HepG2 (cell line): ENCODE results near the gene TM7SF3. TPM values are rescaled to one million over a fixed set of nuclear protein-coding genes. Genes with fewer than 3 reads are reported as not detected.

ENCODE experiments used
- ATAC-seq: fragments of 200-7000 bp; cut with Tn5 transposase; 3 replicates; pipeline ENCODE4 v1.9.1; 2020; ENCODE audit warnings: mild to moderate bottlenecking, moderate library complexity
- BruUV-seq: library from RNA; stranded (reverse); fragments of 400-500 nt; replicated peaks from 2 replicates; lab custom pipeline; 2021; lab: Mats Ljungman, UMichigan
- CTCF ChIA-PET: fragments of 300-600 bp; formaldehyde crosslinking; extraction: SDS; loops from one replicate; lab custom pipeline; 2021; ENCODE audit warnings: low total read pairs, inconsistent platforms, low intra/inter-chr PET ratio; lab: Yijun Ruan, JAX
- POLR2A ChIA-PET: fragments of 350-600 bp; sonication (Branson Sonifier 250); formaldehyde crosslinking; loops from one replicate; lab custom pipeline; 2020; ENCODE audit warnings: antibody characterized with exemption, inconsistent platforms; lab: Yijun Ruan, JAX
- DNase-seq: peaks from one replicate; pipeline ENCODE4 v3.0.0-alpha.2; 2015; ENCODE audit warnings: low spot score
- FAIRE-seq: peaks from 3 replicates; lab custom pipeline; 2011; peaks lifted over from hg19 to GRCh38; lab: Jason Lieb, UNC
- H2AFZ ChIP-seq: one replicate; pipeline ENCODE4 v1.6.1; 2011; ENCODE audit warnings: low read length, inconsistent platforms
- H3K27ac ChIP-seq: fragments of 300-600 bp; 3 replicates; pipeline ENCODE4 v1.8.0; 2011; ENCODE audit warnings: mixed run types, mild to moderate bottlenecking, mixed read lengths, low read length, inconsistent platforms; ENCODE audit not compliant: insufficient read depth; ENCODE audit errors: extremely low read length
- H3K27me3 ChIP-seq, 2 experiments: fragments of 200-600 bp in 1 of 2; 2 replicates in 1 of 2; 3 replicates in 1 of 2; pipeline versions ENCODE4 v1.6.0 to v1.8.0; 2011; ENCODE audit warnings: low read length in 2 of 2, mild to moderate bottlenecking in 2 of 2, moderate library complexity in 2 of 2, inconsistent platforms in 1 of 2; ENCODE audit not compliant: insufficient read depth in 2 of 2, control insufficient read depth in 1 of 2
- H3K36me3 ChIP-seq, 2 experiments: fragments of 200-600 bp in 1 of 2; replicated peaks in 1 of 2; 2 replicates in 1 of 2; 3 replicates in 1 of 2; pipeline versions ENCODE4 v1.5.1 to v1.8.0; 2011; ENCODE audit warnings: low read length in 2 of 2, inconsistent platforms in 1 of 2; ENCODE audit not compliant: insufficient read depth in 2 of 2, control insufficient read depth in 1 of 2
- H3K4me1 ChIP-seq: 2 replicates; pipeline ENCODE4 v1.5.1; 2012; ENCODE audit warnings: low read length, inconsistent platforms; ENCODE audit not compliant: insufficient read depth
- H3K4me2 ChIP-seq: 2 replicates; pipeline ENCODE4 v1.6.0; 2011; ENCODE audit warnings: low read depth, low read length, inconsistent platforms
- H3K4me3 ChIP-seq, 3 experiments: fragments of 200-600 bp in 1 of 3; sonication (generic), shearing (Covaris generic) in 1 of 3; replicated peaks in 1 of 3; 2 replicates each; pipeline ENCODE4 v1.5.1; 2011 to 2016; ENCODE audit warnings: low read length in 3 of 3, inconsistent platforms in 2 of 3, low read depth in 2 of 3, mild to moderate bottlenecking in 2 of 3, control low read depth in 1 of 3, mixed read lengths in 1 of 3; ENCODE audit not compliant: insufficient read depth in 1 of 3
- H3K79me2 ChIP-seq: one replicate; pipeline ENCODE4 v1.6.1; 2011; ENCODE audit warnings: low read length, inconsistent platforms; ENCODE audit not compliant: insufficient read depth
- H3K9ac ChIP-seq: 2 replicates; pipeline ENCODE4 v1.6.0; 2011; ENCODE audit warnings: mild to moderate bottlenecking, low read depth, low read length, inconsistent platforms; ENCODE audit not compliant: insufficient read depth
- H3K9me3 ChIP-seq: 2 replicates; pipeline ENCODE4 v1.5.1; 2012; ENCODE audit warnings: mild to moderate bottlenecking, low read length
- H4K20me1 ChIP-seq: 2 replicates; pipeline ENCODE4 v1.6.0; 2011; ENCODE audit warnings: inconsistent platforms, mild to moderate bottlenecking, low read length, moderate library complexity; ENCODE audit not compliant: insufficient read depth
- CCAR2 ChIP-seq: fragments of 200-400 bp; formaldehyde crosslinking; optimal IDR thresholded peaks from 2 replicates; pipeline ENCODE3; 2018; ENCODE audit warnings: low read depth, mild to moderate bottlenecking, low read length, moderate library complexity
- EED ChIP-seq: sonication (generic); formaldehyde crosslinking; IDR thresholded peaks from 2 replicates; pipeline ENCODE4 v1.5.0; 2020; ENCODE audit warnings: mild to moderate bottlenecking, missing genetic modification reagents
- MAFG ChIP-seq: sonication (generic); formaldehyde crosslinking; IDR thresholded peaks from 2 replicates; pipeline ENCODE4 v1.5.1; 2020; ENCODE audit warnings: mild to moderate bottlenecking, missing genetic modification reagents
- NFE2L1 ChIP-seq: sonication (generic); formaldehyde crosslinking; IDR thresholded peaks from 2 replicates; pipeline ENCODE4 v1.4.0; 2020; ENCODE audit warnings: missing genetic modification reagents, mild to moderate bottlenecking, borderline replicate concordance
- NFRKB ChIP-seq: fragments of 450-650 bp; IDR thresholded peaks from 2 replicates; pipeline ENCODE4 v1.6.1; 2017
- SP1 ChIP-seq, 2 experiments: fragments of 450-650 bp in 1 of 2; sonication (generic) in 1 of 2; formaldehyde crosslinking in 1 of 2; IDR thresholded peaks; 2 replicates each; pipeline versions ENCODE4 v1.4.0 to v1.6.1; 2016 to 2020; ENCODE audit warnings: missing genetic modification reagents in 1 of 2
- TP53 ChIP-seq: sonication (generic); formaldehyde crosslinking; conservative IDR thresholded peaks from 2 replicates; pipeline ENCODE4 v1.4.0; 2020; ENCODE audit warnings: missing genetic modification reagents
- ZC3H13 ChIP-seq: sonication (generic); formaldehyde crosslinking; IDR thresholded peaks from 2 replicates; pipeline ENCODE4 v1.8.1; 2023; ENCODE audit warnings: mild to moderate bottlenecking, missing genetic modification reagents, moderate library complexity
- ZNF235 ChIP-seq: sonication (generic); formaldehyde crosslinking; IDR thresholded peaks from 2 replicates; pipeline ENCODE4 v1.8.1; 2023; ENCODE audit warnings: mild to moderate bottlenecking, missing genetic modification reagents, borderline replicate concordance
- ZNF367 ChIP-seq: sonication (generic); formaldehyde crosslinking; IDR thresholded peaks from 2 replicates; pipeline ENCODE4 v1.4.0; 2020; ENCODE audit warnings: missing genetic modification reagents, borderline replicate concordance
- ZNF724P ChIP-seq: sonication (generic); formaldehyde crosslinking; IDR thresholded peaks from 2 replicates; pipeline ENCODE4 v1.8.0; 2022; ENCODE audit warnings: missing genetic modification reagents, borderline replicate concordance
- ZNF83 ChIP-seq: sonication (generic); formaldehyde crosslinking; IDR thresholded peaks from 2 replicates; pipeline ENCODE4 v1.4.0; 2020; ENCODE audit warnings: missing genetic modification reagents, mild to moderate bottlenecking, borderline replicate concordance
- WGBS: methylation state at CpG from one replicate; pipeline ENCODE4 v1.1.6; 2017; ENCODE audit warnings: low lambda C conversion rate; 5-methylcytosine and 5-hydroxymethylcytosine counted together
- in situ Hi-C: cut with HindIII; loops from 2 replicates; pipeline ENCODE4 v1.10.0; 2017; ENCODE audit warnings: low pct_unique_long_range_greater_than_20kb; ENCODE audit not compliant: extremely low pct_ligation_motif_present
- intact Hi-C: fragments of 100-400 bp; cut with micrococcal nuclease; formaldehyde crosslinking; loops from one replicate; pipeline ENCODE4 v1.10.0; 2022; ENCODE audit not compliant: unreplicated experiment
- polyA plus RNA-seq, 8 experiments: library from polyadenylated mRNA; depleted of rRNA in 3 of 8; stranded (reverse) in 7 of 8; unstranded in 1 of 8; fragments of >200 nt; fragmentation: Illumina TruSeq in 4 of 8; extraction: Trizol in 4 of 8; gene quantifications; 2 replicates each; pipeline versions ENCODE4 v1.2.1 to v1.2.3, GENCODE V29; 2011 to 2016; ENCODE audit warnings: low read depth in 4 of 8, missing spikeins in 1 of 8, mixed read lengths in 1 of 8; ENCODE audit not compliant: insufficient read depth in 1 of 8
- total RNA-seq, 5 experiments: library from RNA; depleted of rRNA; stranded (reverse); fragments of >200 nt; fragmentation: Illumina TruSeq; extraction: Trizol; gene quantifications; 2 replicates each; pipeline ENCODE4 v1.2.3, GENCODE V29; 2016; ENCODE audit warnings: low read depth in 1 of 5
- TF ChIP-seq, protein P1 (sequence below): sonication (generic); formaldehyde crosslinking; IDR thresholded peaks from 2 replicates; pipeline ENCODE4 v1.4.0; 2020; ENCODE audit warnings: low read depth, missing genetic modification reagents
- TF ChIP-seq, protein P2 (sequence below): sonication (generic); formaldehyde crosslinking; IDR thresholded peaks from 2 replicates; pipeline ENCODE4 v1.5.1; 2020; ENCODE audit warnings: mild to moderate bottlenecking, missing genetic modification reagents, borderline replicate concordance
- TF ChIP-seq, protein P3 (sequence below): sonication (generic); formaldehyde crosslinking; IDR thresholded peaks from 2 replicates; pipeline ENCODE4 v1.8.0; 2022; ENCODE audit warnings: missing genetic modification reagents, mild to moderate bottlenecking, inconsistent platforms, borderline replicate concordance

The TM7SF3 gene
- total and polyA plus RNA-seq, 2 of the 13 experiments (the other 11 are each of a cell fraction or from before 2014, with no cell fraction given), result 116 to 142 TPM

DNA sequence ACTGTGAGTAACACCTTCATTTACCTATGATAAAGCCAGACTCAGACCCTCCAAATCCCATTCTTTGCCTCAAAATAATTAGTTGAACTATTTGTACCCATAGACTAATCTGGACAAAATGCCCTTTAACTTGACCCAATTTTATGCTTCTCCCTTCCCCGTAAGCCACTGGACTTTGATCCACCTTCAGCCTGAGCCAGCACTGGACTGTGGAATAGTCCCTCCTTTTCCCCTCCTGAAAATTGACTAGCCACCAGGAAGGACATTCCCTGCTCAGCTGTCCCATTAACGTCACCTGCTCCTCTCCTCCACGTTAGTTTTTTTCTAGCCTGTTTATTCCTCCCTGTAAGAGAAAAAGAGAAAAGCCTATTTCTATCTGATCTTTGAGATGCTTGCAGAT is 18.5 kb upstream of the TM7SF3 start:
- WGBS, result 83% methylated on average over 3 of the region's 3 CpGs
- Histone ChIP-seq H3K36me3 (peaks cover 3 to 29% of the 10 kb centered on the region in 2 experiments), H3K79me2 (no peaks in the 10 kb centered on the region), H3K4me2 (no peak overlapping the region), H3K27ac (no peak overlapping the region), H3K9me3 (no peaks in the 10 kb centered on the region), H3K4me3 (no peak overlapping the region), H3K9ac (no peak overlapping the region), H4K20me1 (no peaks in the 10 kb centered on the region), H3K27me3 (no peaks in the 10 kb centered on the region), H3K4me1 (peaks cover 11% of the 10 kb centered on the region), H2AFZ (no peak overlapping the region)
- TF ChIP-seq CCAR2 (no peak), ZC3H13 (CRISPR knock-in tag) (no peak), MAFG (CRISPR knock-in tag) (no peak), ZNF235 (CRISPR knock-in tag) (no peak), TP53 (no peak), ZNF724P (CRISPR knock-in tag) (no peak), SP1 (IDR thresholded peaks at IDR 0.05) (no peak), SP1 (CRISPR knock-in tag; IDR thresholded peaks at IDR 0.05) (no peak), ZNF83 (no peak), EED (CRISPR knock-in tag) (no peak), NFRKB (no peak), ZNF367 (no peak), NFE2L1 (CRISPR knock-in tag) (no peak)
- TF ChIP-seq, protein P1, sequence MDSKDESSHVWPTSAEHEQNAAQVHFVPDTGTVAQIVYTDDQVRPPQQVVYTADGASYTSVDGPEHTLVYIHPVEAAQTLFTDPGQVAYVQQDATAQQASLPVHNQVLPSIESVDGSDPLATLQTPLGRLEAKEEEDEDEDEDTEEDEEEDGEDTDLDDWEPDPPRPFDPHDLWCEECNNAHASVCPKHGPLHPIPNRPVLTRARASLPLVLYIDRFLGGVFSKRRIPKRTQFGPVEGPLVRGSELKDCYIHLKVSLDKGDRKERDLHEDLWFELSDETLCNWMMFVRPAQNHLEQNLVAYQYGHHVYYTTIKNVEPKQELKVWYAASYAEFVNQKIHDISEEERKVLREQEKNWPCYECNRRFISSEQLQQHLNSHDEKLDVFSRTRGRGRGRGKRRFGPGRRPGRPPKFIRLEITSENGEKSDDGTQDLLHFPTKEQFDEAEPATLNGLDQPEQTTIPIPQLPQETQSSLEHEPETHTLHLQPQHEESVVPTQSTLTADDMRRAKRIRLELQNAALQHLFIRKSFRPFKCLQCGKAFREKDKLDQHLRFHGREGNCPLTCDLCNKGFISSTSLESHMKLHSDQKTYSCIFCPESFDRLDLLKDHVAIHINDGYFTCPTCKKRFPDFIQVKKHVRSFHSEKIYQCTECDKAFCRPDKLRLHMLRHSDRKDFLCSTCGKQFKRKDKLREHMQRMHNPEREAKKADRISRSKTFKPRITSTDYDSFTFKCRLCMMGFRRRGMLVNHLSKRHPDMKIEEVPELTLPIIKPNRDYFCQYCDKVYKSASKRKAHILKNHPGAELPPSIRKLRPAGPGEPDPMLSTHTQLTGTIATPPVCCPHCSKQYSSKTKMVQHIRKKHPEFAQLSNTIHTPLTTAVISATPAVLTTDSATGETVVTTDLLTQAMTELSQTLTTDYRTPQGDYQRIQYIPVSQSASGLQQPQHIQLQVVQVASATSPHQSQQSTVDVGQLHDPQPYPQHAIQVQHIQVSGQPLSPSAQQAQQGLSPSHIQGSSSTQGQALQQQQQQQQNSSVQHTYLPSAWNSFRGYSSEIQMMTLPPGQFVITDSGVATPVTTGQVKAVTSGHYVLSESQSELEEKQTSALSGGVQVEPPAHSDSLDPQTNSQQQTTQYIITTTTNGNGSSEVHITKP, result no peak
- TF ChIP-seq, protein P2, sequence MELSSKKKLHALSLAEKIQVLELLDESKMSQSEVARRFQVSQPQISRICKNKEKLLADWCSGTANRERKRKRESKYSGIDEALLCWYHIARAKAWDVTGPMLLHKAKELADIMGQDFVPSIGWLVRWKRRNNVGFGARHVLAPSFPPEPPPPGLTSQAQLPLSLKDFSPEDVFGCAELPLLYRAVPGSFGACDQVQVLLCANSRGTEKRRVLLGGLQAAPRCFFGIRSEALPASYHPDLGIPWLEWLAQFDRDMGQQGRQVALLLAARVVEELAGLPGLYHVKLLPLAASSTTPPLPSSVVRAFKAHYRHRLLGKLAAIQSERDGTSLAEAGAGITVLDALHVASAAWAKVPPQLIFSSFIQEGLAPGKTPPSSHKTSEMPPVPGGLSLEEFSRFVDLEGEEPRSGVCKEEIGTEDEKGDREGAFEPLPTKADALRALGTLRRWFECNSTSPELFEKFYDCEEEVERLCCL (CRISPR knock-in tag), result no peak
- TF ChIP-seq, protein P3, sequence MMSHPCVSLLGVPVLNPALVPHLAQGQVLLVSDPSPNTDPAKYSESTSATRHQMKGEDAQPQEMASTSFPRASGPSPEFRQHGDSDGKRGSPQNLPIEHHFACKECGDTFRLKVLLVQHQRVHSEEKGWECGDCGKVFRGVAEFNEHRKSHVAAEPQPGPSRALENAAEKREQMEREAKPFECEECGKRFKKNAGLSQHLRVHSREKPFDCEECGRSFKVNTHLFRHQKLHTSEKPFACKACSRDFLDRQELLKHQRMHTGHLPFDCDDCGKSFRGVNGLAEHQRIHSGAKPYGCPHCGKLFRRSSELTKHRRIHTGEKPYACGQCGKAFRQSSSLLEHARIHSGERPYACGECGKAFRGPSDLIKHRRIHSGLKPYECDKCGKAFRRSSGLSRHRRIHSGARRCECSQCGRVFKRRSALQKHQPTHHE (CRISPR knock-in tag), result no peak
- DNase-seq (no peak), FAIRE-seq (no peak), ATAC-seq (no peak)
- intact Hi-C loops, result no loop called here
- ChIA-PET CTCF (no interaction called here), POLR2A (no interaction called here)
- no TSS peak for BruUV-seq
- in situ Hi-C loops, result loop anchor here (10.0 kb wide), 1 partner anchor 272 kb away; no protein-coding TSS in a partner anchor
